ENCODE measurements around the gene SPRY2.

SPRY2 gene

GRCh38 chr13:80303225-80303811, 37.6 kb downstream of the SPRY2 start:
- no peak overlapping the region for H3K9ac ChIP-seq (ENCODE audit: low read length in 5 of 5)
- no peaks in the 10 kb centered on the region for H3K9me3 ChIP-seq (ENCODE audit: control insufficient read depth in 5 of 5, low read length in 5 of 5)
- no peaks in the 10 kb centered on the region for H3K27me3 ChIP-seq (ENCODE audit: control insufficient read depth in 5 of 5, insufficient read depth in 4 of 5, low read length in 5 of 5)
- H3K36me3 ChIP-seq (ENCODE audit: control insufficient read depth in 5 of 5, insufficient read depth in 5 of 5, low read length in 5 of 5) = no peaks in the 10 kb centered on the region
- no peak overlapping the region for H3K4me3 ChIP-seq (ENCODE audit: low read depth in 1 of 5, low read length in 5 of 5)
- peaks cover 0 to 19% (median 13%) of the 10 kb centered on the region in 5 donors for H3K4me1 ChIP-seq (ENCODE audit: control insufficient read depth in 5 of 5, insufficient read depth in 5 of 5, low read length in 5 of 5)
- H3K27ac ChIP-seq (ENCODE audit: low read depth, low read length) = no peak overlapping the region

GRCh38 chr13:80299046-80299445, 41.9 kb downstream of the SPRY2 start:
- no peaks in the 10 kb centered on the region for H3K27me3 ChIP-seq (ENCODE audit: control insufficient read depth in 5 of 5, insufficient read depth in 4 of 5, low read length in 5 of 5)
- H3K9ac ChIP-seq (ENCODE audit: low read length in 5 of 5) = no peak overlapping the region
- peaks cover 0 to 3% (median 0%) of the 10 kb centered on the region in 5 donors for H3K4me1 ChIP-seq (ENCODE audit: control insufficient read depth in 5 of 5, insufficient read depth in 5 of 5, low read length in 5 of 5)
- H3K4me3 ChIP-seq (ENCODE audit: low read depth in 1 of 5, low read length in 5 of 5) = no peak overlapping the region
- H3K36me3 ChIP-seq (ENCODE audit: control insufficient read depth in 5 of 5, insufficient read depth in 5 of 5, low read length in 5 of 5) = no peaks in the 10 kb centered on the region
- no peaks in the 10 kb centered on the region for H3K9me3 ChIP-seq (ENCODE audit: control insufficient read depth in 5 of 5, low read length in 5 of 5)
- H3K27ac ChIP-seq (ENCODE audit: low read depth, low read length) = no peak overlapping the region

GRCh38 chr13:80297503-80297902, 43.4 kb downstream of the SPRY2 start:
- H3K4me1 ChIP-seq (ENCODE audit: control insufficient read depth in 5 of 5, insufficient read depth in 5 of 5, low read length in 5 of 5) = peaks cover 0 to 3% (median 0%) of the 10 kb centered on the region in 5 donors
- H3K27me3 ChIP-seq (ENCODE audit: control insufficient read depth in 5 of 5, insufficient read depth in 4 of 5, low read length in 5 of 5) = no peaks in the 10 kb centered on the region
- no peaks in the 10 kb centered on the region for H3K36me3 ChIP-seq (ENCODE audit: control insufficient read depth in 5 of 5, insufficient read depth in 5 of 5, low read length in 5 of 5)
- H3K9ac ChIP-seq (ENCODE audit: low read length in 5 of 5) = no peak overlapping the region
- H3K4me3 ChIP-seq (ENCODE audit: low read depth in 1 of 5, low read length in 5 of 5) = no peak overlapping the region
- no peak overlapping the region for H3K27ac ChIP-seq (ENCODE audit: low read depth, low read length)
- no peaks in the 10 kb centered on the region for H3K9me3 ChIP-seq (ENCODE audit: control insufficient read depth in 5 of 5, low read length in 5 of 5)

- H3K36me3 ChIP-seq (ENCODE audit: control insufficient read depth in 5 of 5, insufficient read depth in 5 of 5, low read length in 5 of 5) = no peaks in the 10 kb centered on the region
- H3K4me1 ChIP-seq (ENCODE audit: control insufficient read depth in 5 of 5, insufficient read depth in 5 of 5, low read length in 5 of 5) = peaks cover 0 to 3% (median 0%) of the 10 kb centered on the region in 5 donors
- H3K9me3 ChIP-seq (ENCODE audit: control insufficient read depth in 5 of 5, low read length in 5 of 5) = no peaks in the 10 kb centered on the region
- H3K27me3 ChIP-seq (ENCODE audit: control insufficient read depth in 5 of 5, insufficient read depth in 4 of 5, low read length in 5 of 5) = no peaks in the 10 kb centered on the region
- H3K27ac ChIP-seq (ENCODE audit: low read depth, low read length) = no peak overlapping the region
- H3K9ac ChIP-seq (ENCODE audit: low read length in 5 of 5) = no peak overlapping the region
- H3K4me3 ChIP-seq (ENCODE audit: low read depth in 1 of 5, low read length in 5 of 5) = no peak overlapping the region
Observed at GRCh38 chr13:80297094-80297493, 43.8 kb downstream of the SPRY2 start.

GRCh38 chr13:80296638-80297037, 44.3 kb downstream of the SPRY2 start:
- peaks cover 0 to 3% (median 0%) of the 10 kb centered on the region in 5 donors for H3K4me1 ChIP-seq (ENCODE audit: control insufficient read depth in 5 of 5, insufficient read depth in 5 of 5, low read length in 5 of 5)
- H3K27ac ChIP-seq (ENCODE audit: low read depth, low read length) = no peak overlapping the region
- no peak overlapping the region for H3K9ac ChIP-seq (ENCODE audit: low read length in 5 of 5)
- no peaks in the 10 kb centered on the region for H3K9me3 ChIP-seq (ENCODE audit: control insufficient read depth in 5 of 5, low read length in 5 of 5)
- no peaks in the 10 kb centered on the region for H3K27me3 ChIP-seq (ENCODE audit: control insufficient read depth in 5 of 5, insufficient read depth in 4 of 5, low read length in 5 of 5)
- H3K4me3 ChIP-seq (ENCODE audit: low read depth in 1 of 5, low read length in 5 of 5) = no peak overlapping the region
- no peaks in the 10 kb centered on the region for H3K36me3 ChIP-seq (ENCODE audit: control insufficient read depth in 5 of 5, insufficient read depth in 5 of 5, low read length in 5 of 5)

- no peaks in the 10 kb centered on the region for H3K4me1 ChIP-seq (ENCODE audit: control insufficient read depth in 5 of 5, insufficient read depth in 5 of 5, low read length in 5 of 5)
- H3K9ac ChIP-seq (ENCODE audit: low read length in 5 of 5) = no peak overlapping the region
- no peaks in the 10 kb centered on the region for H3K9me3 ChIP-seq (ENCODE audit: control insufficient read depth in 5 of 5, low read length in 5 of 5)
- H3K27ac ChIP-seq (ENCODE audit: low read depth, low read length) = no peak overlapping the region
- no peak overlapping the region for H3K4me3 ChIP-seq (ENCODE audit: low read depth in 1 of 5, low read length in 5 of 5)
- H3K27me3 ChIP-seq (ENCODE audit: control insufficient read depth in 5 of 5, insufficient read depth in 4 of 5, low read length in 5 of 5) = no peaks in the 10 kb centered on the region
- H3K36me3 ChIP-seq (ENCODE audit: control insufficient read depth in 5 of 5, insufficient read depth in 5 of 5, low read length in 5 of 5) = no peaks in the 10 kb centered on the region
Observed at GRCh38 chr13:80290591-80290990, 50.3 kb downstream of the SPRY2 start.
